Measurements from ENCODE around the gene KRT4. TPM values are rescaled to one million over a fixed set of nuclear protein-coding genes. Genes with fewer than 3 reads are reported as not detected.

KRT4 gene
- total RNA-seq, 6 experiments from 2014 or later: 0.18 to 0.31 (median 0.30) TPM; not detected in 2

DNA sequence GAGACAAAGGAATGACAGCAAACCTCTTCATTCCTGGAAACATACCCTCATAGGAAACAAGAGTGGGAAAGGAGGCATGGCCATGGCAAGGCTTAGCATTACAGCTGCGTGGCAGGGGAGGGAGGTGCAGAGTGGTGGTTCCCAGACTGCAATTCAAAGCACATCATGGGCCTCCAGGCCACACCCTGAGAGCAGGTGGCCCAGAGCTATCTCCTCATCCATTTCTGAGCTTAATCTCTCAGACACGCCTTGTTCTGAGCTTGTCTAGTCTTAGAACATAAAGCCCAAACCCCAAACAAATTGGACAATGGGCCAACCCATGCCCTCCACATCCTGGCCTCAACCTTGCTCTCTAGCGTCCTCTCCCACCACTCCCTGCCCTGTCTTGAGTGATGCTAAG, 12.1 kb downstream of the KRT4 start:
- TF ChIP-seq, protein P1, sequence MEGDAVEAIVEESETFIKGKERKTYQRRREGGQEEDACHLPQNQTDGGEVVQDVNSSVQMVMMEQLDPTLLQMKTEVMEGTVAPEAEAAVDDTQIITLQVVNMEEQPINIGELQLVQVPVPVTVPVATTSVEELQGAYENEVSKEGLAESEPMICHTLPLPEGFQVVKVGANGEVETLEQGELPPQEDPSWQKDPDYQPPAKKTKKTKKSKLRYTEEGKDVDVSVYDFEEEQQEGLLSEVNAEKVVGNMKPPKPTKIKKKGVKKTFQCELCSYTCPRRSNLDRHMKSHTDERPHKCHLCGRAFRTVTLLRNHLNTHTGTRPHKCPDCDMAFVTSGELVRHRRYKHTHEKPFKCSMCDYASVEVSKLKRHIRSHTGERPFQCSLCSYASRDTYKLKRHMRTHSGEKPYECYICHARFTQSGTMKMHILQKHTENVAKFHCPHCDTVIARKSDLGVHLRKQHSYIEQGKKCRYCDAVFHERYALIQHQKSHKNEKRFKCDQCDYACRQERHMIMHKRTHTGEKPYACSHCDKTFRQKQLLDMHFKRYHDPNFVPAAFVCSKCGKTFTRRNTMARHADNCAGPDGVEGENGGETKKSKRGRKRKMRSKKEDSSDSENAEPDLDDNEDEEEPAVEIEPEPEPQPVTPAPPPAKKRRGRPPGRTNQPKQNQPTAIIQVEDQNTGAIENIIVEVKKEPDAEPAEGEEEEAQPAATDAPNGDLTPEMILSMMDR (IDR thresholded peaks at IDR 0.05): no peak
- no peaks in the 10 kb centered on the region for H3K9me3 Mint-ChIP-seq
- peaks cover 25% of the 10 kb centered on the region for H3K27me3 Mint-ChIP-seq (ENCODE audit: insufficient read depth)
- H3K4me3 Mint-ChIP-seq: no peak overlapping the region
- H3K27ac Mint-ChIP-seq: no peak overlapping the region
- no peaks in the 10 kb centered on the region for H3K36me3 Mint-ChIP-seq (ENCODE audit: low read depth)
- H3K4me1 Mint-ChIP-seq (ENCODE audit: low read depth): peaks cover 43% of the 10 kb centered on the region
- DNase-seq: no peak

DNA sequence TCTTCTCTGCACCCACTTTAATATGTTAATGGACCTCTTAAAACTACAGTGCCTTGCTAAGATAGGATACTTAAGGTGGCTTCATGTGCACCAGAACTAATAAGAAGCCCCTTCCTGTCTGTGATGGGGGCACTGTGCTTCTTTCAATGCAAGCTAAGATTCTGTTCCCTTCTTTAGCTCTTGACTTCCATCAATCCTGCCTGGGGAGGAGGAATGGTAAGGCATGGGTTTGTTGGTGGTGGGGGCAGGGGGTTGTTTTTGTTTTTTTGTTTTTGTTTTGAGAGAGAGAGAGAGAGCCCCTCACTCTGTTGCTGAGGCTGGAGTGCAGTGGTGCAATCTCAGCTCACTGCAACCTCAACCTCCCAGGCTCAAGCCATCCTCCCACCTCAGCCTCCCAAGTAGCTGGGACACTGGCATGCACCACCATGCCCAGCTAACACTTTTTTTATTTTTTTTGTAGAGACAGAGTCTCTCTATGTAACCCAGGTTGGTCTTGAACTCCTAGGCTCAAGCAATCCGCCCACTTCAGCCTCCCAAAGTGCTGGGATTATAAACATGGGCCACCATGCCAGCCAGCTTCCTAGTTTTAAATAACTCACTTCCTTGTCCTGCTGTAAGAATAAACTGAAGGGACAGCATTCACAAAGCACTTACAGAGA, 13.5 kb downstream of the KRT4 start:
- H3K4me3 Mint-ChIP-seq: no peak overlapping the region
- no peaks in the 10 kb centered on the region for H3K9me3 Mint-ChIP-seq
- H3K4me1 Mint-ChIP-seq (ENCODE audit: low read depth): peaks cover 47% of the 10 kb centered on the region
- DNase-seq: no peak
- no peaks in the 10 kb centered on the region for H3K36me3 Mint-ChIP-seq (ENCODE audit: low read depth)
- H3K27me3 Mint-ChIP-seq (ENCODE audit: insufficient read depth): peaks cover 21% of the 10 kb centered on the region
- TF ChIP-seq, protein P1 (IDR thresholded peaks at IDR 0.05): no peak
- no peak overlapping the region for H3K27ac Mint-ChIP-seq

DNA sequence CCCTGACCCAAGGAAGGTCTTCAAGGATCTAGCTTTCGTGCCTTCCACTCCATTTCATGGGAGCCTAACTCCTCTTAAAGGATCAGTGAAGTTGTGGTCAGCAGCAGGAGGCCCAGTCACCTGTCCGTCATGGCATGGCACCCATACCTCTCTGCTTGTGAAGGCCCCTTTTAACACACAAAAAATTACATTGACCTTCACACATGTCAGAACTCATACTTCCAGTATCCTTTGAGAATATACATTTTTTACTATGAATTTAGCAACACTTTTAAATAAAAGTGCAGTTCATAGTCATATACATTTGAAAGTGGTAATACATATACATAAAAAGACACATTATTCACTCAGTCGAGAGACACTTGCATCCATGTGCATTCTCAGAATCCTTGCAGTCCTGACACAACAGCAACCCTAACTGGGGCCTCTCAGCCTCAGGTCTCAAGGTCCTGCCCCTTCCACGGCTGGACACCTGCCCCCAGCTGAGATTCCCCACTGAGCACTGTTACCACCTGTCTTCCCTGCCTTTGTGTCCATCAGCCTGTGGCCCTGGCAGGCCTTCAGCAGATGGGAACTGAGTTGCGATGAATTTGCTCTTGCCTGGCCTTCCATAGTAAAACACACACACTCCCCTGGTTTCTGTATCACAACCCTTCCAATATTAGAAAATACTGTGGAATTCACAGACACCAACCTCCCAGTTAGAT, 14.3 kb downstream of the KRT4 start:
- Mint-ChIP-seq H3K9me3 (no peaks in the 10 kb centered on the region), H3K4me3 (no peak overlapping the region), H3K36me3 (ENCODE audit: low read depth) (no peaks in the 10 kb centered on the region), H3K4me1 (ENCODE audit: low read depth) (peaks cover 52% of the 10 kb centered on the region), H3K27ac (peak overlapping the region; percentile 81), H3K27me3 (ENCODE audit: insufficient read depth) (peaks cover 17% of the 10 kb centered on the region)
- TF ChIP-seq, protein P1 (IDR thresholded peaks at IDR 0.05): no peak
- no peak for DNase-seq

DNA sequence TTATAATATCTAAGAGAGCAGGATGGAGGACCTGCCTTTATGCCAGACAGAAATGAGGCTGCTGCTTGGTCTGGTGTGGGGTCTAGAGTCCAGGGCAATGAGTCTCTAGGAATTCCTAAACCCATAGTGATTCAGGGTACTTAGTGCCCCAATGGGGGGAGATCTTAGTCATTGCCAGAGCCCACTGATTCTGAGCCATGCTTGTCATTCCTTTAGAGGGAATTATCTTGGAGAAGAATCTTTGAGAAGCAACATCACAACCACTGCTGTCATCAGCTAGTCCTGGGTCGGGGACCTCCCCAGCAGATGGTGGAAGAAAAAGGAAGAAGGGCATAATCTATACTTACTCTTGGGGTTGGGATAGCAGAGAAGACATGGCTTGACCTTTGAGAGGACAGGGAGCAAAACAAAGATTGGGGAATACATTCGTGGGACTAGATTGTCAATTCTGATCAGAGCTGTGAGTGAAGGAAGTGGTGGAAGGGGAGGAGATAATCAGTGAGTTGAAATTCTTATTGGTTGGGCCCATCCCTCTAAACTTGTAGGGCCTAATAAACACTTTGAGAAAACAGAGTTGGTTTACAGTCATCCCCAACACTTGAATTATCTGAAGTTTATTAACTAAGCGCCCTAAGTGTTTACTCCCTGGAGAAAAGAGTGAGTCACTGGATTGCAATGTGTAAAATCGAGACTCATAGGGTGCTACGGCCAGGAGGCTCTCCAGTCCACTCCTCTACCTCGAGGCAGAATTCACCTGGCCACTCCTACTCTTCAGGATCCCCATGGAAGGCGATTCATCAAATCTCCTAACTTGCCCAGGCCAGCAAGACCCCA, 15.0 kb downstream of the KRT4 start:
- peaks cover 13% of the 10 kb centered on the region for H3K27me3 Mint-ChIP-seq (ENCODE audit: insufficient read depth)
- TF ChIP-seq, protein P1 (IDR thresholded peaks at IDR 0.05): no peak
- H3K4me1 Mint-ChIP-seq (ENCODE audit: low read depth): peaks cover 60% of the 10 kb centered on the region
- peak; percentile 57 for DNase-seq
- H3K9me3 Mint-ChIP-seq: no peaks in the 10 kb centered on the region
- H3K4me3 Mint-ChIP-seq: peak overlapping the region; percentile 64
- peak overlapping the region; percentile 81 for H3K27ac Mint-ChIP-seq
- no peaks in the 10 kb centered on the region for H3K36me3 Mint-ChIP-seq (ENCODE audit: low read depth)

DNA sequence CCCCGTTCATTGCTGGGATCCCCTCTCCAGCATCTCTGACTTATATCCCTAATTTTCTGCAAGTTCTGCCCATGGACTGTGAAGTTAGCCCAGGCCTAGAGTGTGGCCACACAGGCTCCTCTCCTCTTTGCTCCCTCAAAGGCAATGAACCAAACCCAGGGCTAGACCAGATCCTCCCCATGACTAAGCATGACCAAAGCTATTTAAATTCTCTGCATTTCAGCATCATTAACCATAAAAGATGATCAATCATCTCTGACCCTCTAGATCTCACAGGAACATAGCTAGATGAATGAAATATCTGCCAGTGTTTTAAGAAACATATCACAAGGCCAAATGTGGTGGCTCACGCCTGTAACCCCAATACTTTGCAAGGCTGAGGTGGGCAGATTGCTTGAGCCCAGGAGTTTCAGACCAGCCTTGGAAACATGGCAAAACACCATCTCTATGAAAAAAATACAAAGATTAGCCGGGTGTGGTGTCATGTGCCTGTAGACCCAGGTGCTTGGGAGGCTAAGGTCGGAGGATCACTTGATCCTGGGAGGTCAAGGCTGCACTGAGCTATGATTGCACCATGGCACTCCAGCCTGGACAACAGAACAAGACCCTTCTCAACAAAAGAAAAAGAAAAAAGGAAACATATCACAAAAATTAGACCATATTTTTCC, 15.8 kb downstream of the KRT4 start:
- Mint-ChIP-seq H3K27ac (peak overlapping the region; percentile 81), H3K4me3 (peak overlapping the region; percentile 34), H3K27me3 (ENCODE audit: insufficient read depth) (peaks cover 7% of the 10 kb centered on the region), H3K36me3 (ENCODE audit: low read depth) (no peaks in the 10 kb centered on the region), H3K4me1 (ENCODE audit: low read depth) (peaks cover 61% of the 10 kb centered on the region), H3K9me3 (no peaks in the 10 kb centered on the region)
- peak; percentile 77 for DNase-seq
- TF ChIP-seq, protein P1 (IDR thresholded peaks at IDR 0.05): no peak

Data from HFFc6 (cell line).